Adipocyte (in vitro differentiated cells): ENCODE data around the gene CDH4.

Source experiments
- DNase-seq: peaks from one replicate; pipeline ENCODE4 v3.0.0-alpha.2; 2015; ENCODE audit warnings: low read depth
- H3K27me3 ChIP-seq: replicated peaks from 2 replicates; pipeline ENCODE4 v1.7.0; 2013; ENCODE audit warnings: mild to moderate bottlenecking, low read length, moderate library complexity; ENCODE audit not compliant: control insufficient read depth, insufficient read depth
- H3K36me3 ChIP-seq: 2 replicates; pipeline ENCODE4 v1.7.0; 2013; ENCODE audit warnings: low read length, mild to moderate bottlenecking, moderate library complexity; ENCODE audit not compliant: control insufficient read depth, insufficient read depth, severe bottlenecking
- H3K4me1 ChIP-seq: 2 replicates; pipeline ENCODE4 v1.7.0; 2013; ENCODE audit warnings: mild to moderate bottlenecking, low read length, moderate library complexity; ENCODE audit not compliant: control insufficient read depth, insufficient read depth
- H3K4me3 ChIP-seq: 2 replicates; pipeline ENCODE4 v1.7.0; 2013; ENCODE audit warnings: mild to moderate bottlenecking, low read length, moderate library complexity
- H3K9ac ChIP-seq: 2 replicates; pipeline ENCODE4 v1.7.0; 2013; ENCODE audit warnings: mild to moderate bottlenecking, low read length, moderate library complexity
- H3K9me3 ChIP-seq: 2 replicates; pipeline ENCODE4 v1.7.0; 2013; ENCODE audit warnings: mild to moderate bottlenecking, low read length, moderate library complexity; ENCODE audit not compliant: control insufficient read depth

The CDH4 gene

GRCh38 chr20:61869750-61870507 lies 617.9 kb downstream of the CDH4 start:
- H3K4me3 ChIP-seq, result no peak overlapping the region
- peaks cover 19% of the 10 kb centered on the region for H3K9me3 ChIP-seq
- no peaks in the 10 kb centered on the region for H3K36me3 ChIP-seq
- H3K27me3 ChIP-seq, result peaks cover 9% of the 10 kb centered on the region
- no peaks in the 10 kb centered on the region for H3K4me1 ChIP-seq
- no peak overlapping the region for H3K9ac ChIP-seq
- no peak for DNase-seq

- DNase-seq, result no peak
- no peak overlapping the region for H3K4me3 ChIP-seq
- H3K9ac ChIP-seq, result no peak overlapping the region
- H3K9me3 ChIP-seq, result peaks cover 19% of the 10 kb centered on the region
- no peaks in the 10 kb centered on the region for H3K36me3 ChIP-seq
- peaks cover 3% of the 10 kb centered on the region for H3K27me3 ChIP-seq
- no peaks in the 10 kb centered on the region for H3K4me1 ChIP-seq
Observed at GRCh38 chr20:61871160-61871559, 619.1 kb downstream of the CDH4 start.

GRCh38 chr20:61871913-61872312 lies 619.9 kb downstream of the CDH4 start:
- Histone ChIP-seq H3K9ac (no peak overlapping the region), H3K4me1 (no peaks in the 10 kb centered on the region), H3K36me3 (no peaks in the 10 kb centered on the region), H3K9me3 (peaks cover 19% of the 10 kb centered on the region), H3K4me3 (no peak overlapping the region), H3K27me3 (peaks cover 3% of the 10 kb centered on the region)
- no peak for DNase-seq

GRCh38 chr20:61872371-61872900 lies 620.4 kb downstream of the CDH4 start:
- Histone ChIP-seq H3K27me3 (peaks cover 3% of the 10 kb centered on the region), H3K4me3 (no peak overlapping the region), H3K9me3 (peaks cover 19% of the 10 kb centered on the region), H3K9ac (no peak overlapping the region), H3K4me1 (no peaks in the 10 kb centered on the region), H3K36me3 (no peaks in the 10 kb centered on the region)
- no peak for DNase-seq

GRCh38 chr20:61873651-61874420 lies 621.8 kb downstream of the CDH4 start:
- no peak for DNase-seq
- H3K36me3 ChIP-seq, result no peaks in the 10 kb centered on the region
- H3K9ac ChIP-seq, result no peak overlapping the region
- peaks cover 19% of the 10 kb centered on the region for H3K9me3 ChIP-seq
- no peaks in the 10 kb centered on the region for H3K27me3 ChIP-seq
- no peak overlapping the region for H3K4me3 ChIP-seq
- H3K4me1 ChIP-seq, result no peaks in the 10 kb centered on the region

GRCh38 chr20:61874421-61875068 lies 622.5 kb downstream of the CDH4 start:
- DNase-seq, result no peak
- no peaks in the 10 kb centered on the region for H3K36me3 ChIP-seq
- no peaks in the 10 kb centered on the region for H3K4me1 ChIP-seq
- H3K4me3 ChIP-seq, result no peak overlapping the region
- no peak overlapping the region for H3K9ac ChIP-seq
- H3K27me3 ChIP-seq, result peaks cover 4% of the 10 kb centered on the region
- peaks cover 19% of the 10 kb centered on the region for H3K9me3 ChIP-seq

GRCh38 chr20:61875221-61875885 lies 623.3 kb downstream of the CDH4 start:
- Histone ChIP-seq H3K4me3 (no peak overlapping the region), H3K36me3 (no peaks in the 10 kb centered on the region), H3K27me3 (peaks cover 11% of the 10 kb centered on the region), H3K9me3 (peaks cover 15% of the 10 kb centered on the region), H3K4me1 (no peaks in the 10 kb centered on the region), H3K9ac (no peak overlapping the region)
- DNase-seq, result no peak

GRCh38 chr20:61875996-61876395 lies 623.9 kb downstream of the CDH4 start:
- no peak overlapping the region for H3K9ac ChIP-seq
- no peaks in the 10 kb centered on the region for H3K36me3 ChIP-seq
- no peak overlapping the region for H3K4me3 ChIP-seq
- H3K4me1 ChIP-seq, result no peaks in the 10 kb centered on the region
- H3K27me3 ChIP-seq, result peaks cover 13% of the 10 kb centered on the region
- peaks cover 8% of the 10 kb centered on the region for H3K9me3 ChIP-seq
- no peak for DNase-seq

GRCh38 chr20:61876952-61877728 lies 625.1 kb downstream of the CDH4 start:
- Histone ChIP-seq H3K27me3 (peaks cover 21% of the 10 kb centered on the region), H3K4me3 (no peak overlapping the region)

GRCh38 chr20:61877776-61878477 lies 625.9 kb downstream of the CDH4 start:
- H3K9ac ChIP-seq, result no peak overlapping the region
- no peak for DNase-seq
- H3K27me3 ChIP-seq, result peaks cover 21% of the 10 kb centered on the region
- no peaks in the 10 kb centered on the region for H3K4me1 ChIP-seq
- no peaks in the 10 kb centered on the region for H3K36me3 ChIP-seq
- H3K9me3 ChIP-seq, result no peaks in the 10 kb centered on the region
- no peak overlapping the region for H3K4me3 ChIP-seq

More at GRCh38 chr20:61876952-61877728, 625.1 kb downstream of the CDH4 start:
- Histone ChIP-seq H3K9ac (no peak overlapping the region), H3K9me3 (no peaks in the 10 kb centered on the region), H3K4me1 (no peaks in the 10 kb centered on the region), H3K36me3 (no peaks in the 10 kb centered on the region)
- DNase-seq, result no peak
